DND-41 (cell line): Measurements from ENCODE around the gene CCDC192.

Experiments
- CTCF ChIP-seq: IDR thresholded peaks from 2 replicates; pipeline ENCODE4 v1.5.1; 2012; ENCODE audit warnings: borderline replicate concordance, low read length, moderate library complexity, mild to moderate bottlenecking; ENCODE audit not compliant: poor library complexity, severe bottlenecking; ENCODE audit errors: extremely low read depth
- EZH2 ChIP-seq: IDR thresholded peaks from 3 replicates; pipeline ENCODE4 v1.6.1; 2012; ENCODE audit warnings: borderline replicate concordance, low read depth, mild to moderate bottlenecking, moderate library complexity, low read length, inconsistent platforms; ENCODE audit not compliant: severe bottlenecking

- TF ChIP-seq CTCF (no peak), EZH2 (no peak)
These were observed 227.1 kb downstream of the CCDC192 start for GRCh38 chr5:127930311-127930710.
